ENCODE measurements around the gene EEF2KMT.

EEF2KMT gene

DNA sequence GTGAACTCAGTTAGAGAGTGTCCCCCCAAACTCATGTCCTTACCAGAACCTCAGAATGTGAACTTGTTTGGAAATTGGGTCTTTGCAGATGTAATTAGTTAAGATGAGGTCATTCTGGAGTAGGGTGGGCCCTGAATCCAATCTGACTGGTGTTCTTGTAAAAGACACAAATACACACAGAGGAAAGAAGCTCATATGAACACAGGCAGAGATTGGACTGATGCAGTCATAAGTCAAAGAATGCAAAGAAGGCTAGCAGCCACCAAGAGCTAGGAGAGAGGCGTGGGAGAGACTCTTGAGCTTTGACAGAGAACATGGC is 61.7 kb downstream of the EEF2KMT start:
- TF ChIP-seq, protein P1, sequence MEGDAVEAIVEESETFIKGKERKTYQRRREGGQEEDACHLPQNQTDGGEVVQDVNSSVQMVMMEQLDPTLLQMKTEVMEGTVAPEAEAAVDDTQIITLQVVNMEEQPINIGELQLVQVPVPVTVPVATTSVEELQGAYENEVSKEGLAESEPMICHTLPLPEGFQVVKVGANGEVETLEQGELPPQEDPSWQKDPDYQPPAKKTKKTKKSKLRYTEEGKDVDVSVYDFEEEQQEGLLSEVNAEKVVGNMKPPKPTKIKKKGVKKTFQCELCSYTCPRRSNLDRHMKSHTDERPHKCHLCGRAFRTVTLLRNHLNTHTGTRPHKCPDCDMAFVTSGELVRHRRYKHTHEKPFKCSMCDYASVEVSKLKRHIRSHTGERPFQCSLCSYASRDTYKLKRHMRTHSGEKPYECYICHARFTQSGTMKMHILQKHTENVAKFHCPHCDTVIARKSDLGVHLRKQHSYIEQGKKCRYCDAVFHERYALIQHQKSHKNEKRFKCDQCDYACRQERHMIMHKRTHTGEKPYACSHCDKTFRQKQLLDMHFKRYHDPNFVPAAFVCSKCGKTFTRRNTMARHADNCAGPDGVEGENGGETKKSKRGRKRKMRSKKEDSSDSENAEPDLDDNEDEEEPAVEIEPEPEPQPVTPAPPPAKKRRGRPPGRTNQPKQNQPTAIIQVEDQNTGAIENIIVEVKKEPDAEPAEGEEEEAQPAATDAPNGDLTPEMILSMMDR (IDR thresholded peaks at IDR 0.05; ENCODE audit: insufficient read depth, low read depth, low read length, missing control alignments) = no peak
- no peak overlapping the region for H3K4me3 ChIP-seq (ENCODE audit: low read length)
- no peak for DNase-seq (ENCODE audit: low read depth)
